Measurements from ENCODE around the gene ZNF428.

- TF ChIP-seq TAF1 (IDR thresholded peaks at IDR 0.05; ENCODE audit: borderline replicate concordance, low read depth, low read length) = no peak
- no peak for TF ChIP-seq POLR2AphosphoS5 (IDR thresholded peaks at IDR 0.05; ENCODE audit: low read depth, low read length)
- no peak for TF ChIP-seq CTCF (IDR thresholded peaks at IDR 0.05)
- no peak for TF ChIP-seq NRF1 (IDR thresholded peaks at IDR 0.05; ENCODE audit: low read depth, low read length)
- TF ChIP-seq EZH2phosphoT487 (IDR thresholded peaks at IDR 0.05; ENCODE audit: borderline replicate concordance, low read depth) = no peak
- TF ChIP-seq IRF3 (IDR thresholded peaks at IDR 0.05; ENCODE audit: low read depth, low read length) = no peak
- no peak for TF ChIP-seq RAD21 (IDR thresholded peaks at IDR 0.05; ENCODE audit: low read length)
- no peak for TF ChIP-seq GABPA (IDR thresholded peaks at IDR 0.05; ENCODE audit: low read depth)
- no peak for TF ChIP-seq REST (IDR thresholded peaks at IDR 0.05; ENCODE audit: low read depth, low read length)
- no peak for TF ChIP-seq NFIC (IDR thresholded peaks at IDR 0.05; ENCODE audit: borderline replicate concordance)
- TF ChIP-seq MXI1 (IDR thresholded peaks at IDR 0.05; ENCODE audit: low read depth, low read length) = no peak
Measured at GRCh38 chr19:43624933-43625332, 5.5 kb upstream of the ZNF428 start.
